T-helper 2 cell treated with Interferon-gamma antibody and Interleukin-4, amounts not matched to agents 100 ng/mL and 5 ng/mL, for 36 hours (primary cell): ENCODE results near the gene CCNE1. TPM values are rescaled to one million over a fixed set of nuclear protein-coding genes. Genes with fewer than 3 reads are reported as not detected.

Experiments
- intact Hi-C: fragments of 100-400 bp; cut with micrococcal nuclease; formaldehyde crosslinking; loops from one replicate; pipeline ENCODE4 v1.15.1; 2023
- total RNA-seq: library from RNA; stranded (reverse); gene quantifications from 2 replicates; pipeline ENCODE4 v1.2.3, GENCODE V29; 2022

CCNE1 gene
- total RNA-seq, 1 donor from 2014 or later, result 37.1 TPM

DNA sequence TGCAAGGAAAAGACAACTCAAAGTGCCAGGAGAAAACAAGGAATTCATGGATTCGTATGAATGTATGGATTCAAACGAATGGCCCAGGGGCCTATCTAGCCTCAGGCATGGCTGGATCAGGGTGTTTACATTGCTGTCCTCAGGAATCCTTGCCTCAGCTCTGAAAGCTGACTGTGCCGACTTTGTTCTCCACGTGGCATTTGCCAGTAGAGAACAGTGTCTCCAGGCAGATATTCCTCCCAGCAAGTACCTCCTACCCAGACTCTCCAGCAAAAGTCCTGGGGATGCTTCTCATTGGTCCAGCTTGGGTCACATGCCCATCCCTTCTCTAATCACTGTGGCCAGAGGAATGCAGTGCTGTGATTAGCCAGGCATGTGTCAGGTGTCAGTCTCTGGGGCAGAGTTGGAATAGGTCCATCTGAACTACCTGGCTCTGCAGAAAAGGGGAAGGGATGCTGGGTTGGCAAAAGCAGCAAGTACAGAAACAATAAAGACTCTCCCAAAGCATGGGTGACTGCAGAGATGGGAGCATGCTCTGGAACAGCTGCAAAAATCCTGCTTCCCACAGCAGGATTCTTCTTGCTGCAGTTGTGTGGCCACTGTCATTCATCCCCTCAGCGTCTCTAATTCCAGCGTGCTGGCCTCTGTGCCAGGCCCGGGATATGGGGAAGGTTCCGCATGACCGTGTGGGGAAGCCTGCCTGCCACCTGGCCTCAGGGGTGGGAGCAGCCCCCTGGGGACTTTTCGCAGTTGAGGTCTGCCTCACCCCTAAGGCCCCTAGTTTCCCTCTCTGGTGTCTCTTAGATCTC lies 30.0 kb downstream of the CCNE1 start:
- intact Hi-C loops, result loop anchor here (10.0 kb wide), 1 partner anchor 237 kb away; the partner anchor contains the start of gene POP4

DNA sequence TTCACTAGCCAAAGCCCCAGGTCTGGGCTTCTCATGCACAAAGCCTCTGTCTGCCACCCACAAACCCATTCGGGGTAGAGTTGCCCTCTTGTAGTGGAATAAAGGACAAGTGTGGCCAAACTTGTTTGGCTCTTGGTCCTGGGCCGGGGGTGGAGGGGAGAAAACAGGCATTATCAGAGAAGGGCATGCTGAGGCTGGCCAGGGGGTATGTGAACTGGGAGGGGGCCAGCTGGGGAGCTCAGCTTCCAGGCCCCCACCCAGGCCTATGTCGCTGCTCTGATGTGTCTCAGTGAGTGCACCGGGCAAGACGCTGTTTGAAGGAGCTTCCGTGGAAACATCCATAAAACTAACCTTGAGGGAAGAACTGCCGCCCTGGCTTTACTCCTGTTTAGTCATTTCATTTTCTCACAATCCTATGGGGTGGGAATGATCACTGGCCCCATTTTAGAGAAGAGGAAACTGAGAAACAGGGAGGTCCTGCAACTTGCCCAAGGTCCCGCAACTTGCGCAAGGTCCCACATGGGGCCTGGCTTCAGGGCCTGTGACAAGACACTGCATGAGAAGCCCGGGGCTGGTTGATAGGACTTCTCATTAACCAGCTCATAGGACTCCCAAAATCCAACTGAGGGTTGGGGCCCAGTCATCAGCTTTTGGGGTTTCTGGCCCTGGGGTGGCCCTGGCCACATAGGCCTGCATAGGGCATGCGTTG lies 30.8 kb downstream of the CCNE1 start:
- intact Hi-C loops, result loop anchor here (10.0 kb wide), 1 partner anchor 238 kb away; the partner anchor contains the start of gene POP4

DNA sequence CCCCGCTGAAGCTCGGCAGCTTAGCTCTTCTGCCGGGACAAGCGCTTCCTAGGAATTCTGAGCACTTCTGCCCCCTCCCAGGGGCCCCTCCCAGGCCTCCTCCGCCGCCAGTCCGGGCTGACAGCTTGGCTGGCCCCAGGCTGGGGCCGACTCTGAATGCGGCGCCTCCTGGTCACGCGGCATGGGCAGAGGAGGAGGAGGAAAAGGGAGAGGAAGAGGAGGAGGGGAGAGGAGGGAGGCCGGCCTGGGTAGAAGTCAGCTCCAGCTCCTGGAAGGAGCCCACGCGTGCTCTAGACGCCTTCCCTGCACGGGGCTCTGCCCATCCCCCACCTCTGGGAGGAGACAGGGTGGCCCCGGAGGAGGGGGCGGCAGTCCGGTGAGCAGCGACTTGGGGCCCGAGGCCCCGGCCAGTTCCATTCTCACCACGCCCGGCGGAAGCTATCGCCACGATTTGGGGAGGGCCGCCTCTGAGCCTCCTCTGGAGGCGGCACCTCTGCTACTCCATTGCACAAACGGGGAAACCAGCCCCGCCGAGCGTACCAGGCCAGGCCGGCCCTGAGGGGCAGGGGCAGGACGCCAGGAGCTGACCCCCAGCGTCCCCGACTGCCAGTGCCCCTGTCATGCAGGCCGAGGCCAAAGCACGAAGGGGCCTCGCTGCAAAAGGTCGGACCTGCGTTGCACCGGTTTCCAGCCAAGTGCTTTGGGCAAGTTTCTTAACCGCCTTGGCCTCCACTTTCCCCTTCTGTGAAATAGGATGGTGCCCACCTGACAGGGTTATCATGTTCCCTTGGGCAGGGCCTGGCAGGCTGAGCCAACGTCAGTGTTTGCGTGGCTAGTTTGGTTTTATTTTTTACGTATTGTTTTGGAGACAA lies 31.6 kb downstream of the CCNE1 start:
- intact Hi-C loops, result loop anchor here (1.0 to 10.0 kb wide), 5 partner anchors 13 to 239 kb away; partner anchors contain the start of genes CCNE1, POP4 and URI1

DNA sequence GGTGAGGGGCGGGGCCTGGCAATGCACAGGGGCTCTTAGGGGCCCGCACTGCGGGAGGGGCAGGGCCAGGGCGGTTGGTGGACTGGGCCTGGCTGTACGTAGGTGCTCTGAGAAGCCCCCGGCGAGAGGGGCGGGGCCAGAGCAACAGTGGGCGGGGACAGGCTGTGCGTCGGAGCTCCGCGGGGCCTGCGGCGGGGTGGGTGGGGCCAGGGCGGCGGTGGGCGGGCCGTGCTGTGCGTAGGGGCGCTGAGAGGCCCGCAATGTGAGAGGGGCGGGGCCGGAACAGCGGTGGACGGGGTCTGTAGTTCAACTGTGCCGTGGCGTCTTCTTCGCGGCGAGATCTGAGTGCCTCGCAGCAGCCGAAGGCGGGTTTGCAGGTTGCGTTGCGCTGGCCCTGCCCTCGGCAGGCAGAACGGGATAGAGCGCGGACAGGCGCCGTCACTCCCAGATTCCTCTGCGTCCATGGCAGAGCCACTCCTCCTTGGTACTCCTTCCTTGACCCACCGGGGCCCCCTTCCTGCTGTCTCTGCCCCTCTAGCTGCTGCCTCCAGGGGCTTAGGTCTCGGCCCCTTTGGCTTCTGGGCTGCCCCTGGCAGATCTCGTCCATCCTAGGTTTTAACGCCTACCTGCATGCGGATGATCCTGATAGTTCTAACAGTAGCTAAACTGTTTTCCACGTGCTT lies 33.2 kb downstream of the CCNE1 start:
- intact Hi-C loops, result loop anchor here (1.0 to 10.0 kb wide), 8 partner anchors 8 to 240 kb away; partner anchors contain the start of genes CCNE1, POP4 and URI1

DNA sequence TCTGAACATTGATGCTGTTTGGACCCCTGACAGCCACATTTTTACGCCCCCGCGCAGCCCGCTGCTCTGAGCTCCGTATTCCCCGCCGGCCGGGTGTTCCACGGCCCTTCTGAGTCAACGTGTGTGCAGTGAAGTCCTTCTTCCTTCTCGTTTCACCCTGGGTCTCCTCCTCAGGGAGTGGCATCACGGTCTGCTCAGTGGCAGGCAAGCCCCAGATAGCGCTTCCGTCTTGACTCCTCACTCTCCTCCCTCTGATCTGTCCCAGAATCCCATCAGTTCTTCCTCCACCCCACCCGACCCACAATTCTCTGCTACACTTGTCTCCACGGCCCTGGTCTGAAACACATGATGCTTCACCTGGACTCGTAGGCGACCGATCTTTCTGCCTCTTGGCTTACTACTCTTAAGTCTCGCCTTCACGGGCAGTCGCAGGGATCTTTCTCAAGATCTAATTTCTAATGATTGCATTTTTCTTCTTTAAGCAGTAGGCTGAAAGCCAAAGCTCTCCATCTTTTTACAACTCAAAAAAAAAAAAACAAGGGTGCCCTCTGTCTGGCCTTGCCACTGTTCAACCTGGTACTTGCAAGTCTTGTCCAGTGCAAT lies 33.9 kb downstream of the CCNE1 start:
- intact Hi-C loops, result loop anchor here (1.0 to 10.0 kb wide), 6 partner anchors 8 to 241 kb away; partner anchors contain the start of gene POP4

DNA sequence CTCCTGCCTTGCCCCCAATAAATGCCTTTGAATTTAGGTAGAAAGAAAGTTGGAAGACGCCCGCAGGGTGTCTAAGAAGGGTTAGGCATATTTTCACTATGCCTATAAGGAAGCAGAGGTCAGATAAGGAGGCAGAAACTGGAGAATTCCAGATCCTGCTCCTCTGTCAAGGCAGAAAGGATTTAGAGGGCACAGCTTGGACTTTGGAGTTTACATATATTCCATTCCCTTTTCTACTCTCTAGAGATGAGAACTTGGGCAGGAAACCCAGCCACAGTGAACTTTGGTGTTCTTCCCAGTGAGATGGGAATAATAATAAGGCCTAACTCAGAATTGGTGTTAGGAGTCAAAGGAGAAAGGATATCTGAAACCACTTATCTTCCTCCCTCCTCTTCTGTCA lies 37.4 kb downstream of the CCNE1 start:
- intact Hi-C loops, result loop anchor here (10.0 kb wide), 1 partner anchor 244 kb away; the partner anchor contains the start of gene POP4

DNA sequence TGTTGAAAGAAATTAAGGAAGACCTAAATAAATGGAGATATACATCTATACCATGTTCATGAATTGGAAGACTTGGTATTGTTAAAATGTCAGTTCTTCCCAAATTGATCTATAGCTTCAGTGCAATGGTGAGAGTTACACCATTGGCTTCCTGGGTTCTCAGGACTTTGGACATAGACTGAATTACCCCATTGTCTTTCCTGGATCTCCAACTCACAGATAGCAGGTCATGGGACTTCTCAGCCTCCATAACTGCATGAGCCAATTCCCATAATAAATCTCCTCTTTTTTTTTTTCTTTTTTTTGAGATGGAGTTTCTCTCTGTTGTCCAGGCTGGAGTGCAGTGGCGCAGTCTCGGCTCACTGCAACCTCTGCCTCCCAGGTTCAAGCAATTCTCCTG lies 38.7 kb downstream of the CCNE1 start:
- intact Hi-C loops, result no loop called here

DNA sequence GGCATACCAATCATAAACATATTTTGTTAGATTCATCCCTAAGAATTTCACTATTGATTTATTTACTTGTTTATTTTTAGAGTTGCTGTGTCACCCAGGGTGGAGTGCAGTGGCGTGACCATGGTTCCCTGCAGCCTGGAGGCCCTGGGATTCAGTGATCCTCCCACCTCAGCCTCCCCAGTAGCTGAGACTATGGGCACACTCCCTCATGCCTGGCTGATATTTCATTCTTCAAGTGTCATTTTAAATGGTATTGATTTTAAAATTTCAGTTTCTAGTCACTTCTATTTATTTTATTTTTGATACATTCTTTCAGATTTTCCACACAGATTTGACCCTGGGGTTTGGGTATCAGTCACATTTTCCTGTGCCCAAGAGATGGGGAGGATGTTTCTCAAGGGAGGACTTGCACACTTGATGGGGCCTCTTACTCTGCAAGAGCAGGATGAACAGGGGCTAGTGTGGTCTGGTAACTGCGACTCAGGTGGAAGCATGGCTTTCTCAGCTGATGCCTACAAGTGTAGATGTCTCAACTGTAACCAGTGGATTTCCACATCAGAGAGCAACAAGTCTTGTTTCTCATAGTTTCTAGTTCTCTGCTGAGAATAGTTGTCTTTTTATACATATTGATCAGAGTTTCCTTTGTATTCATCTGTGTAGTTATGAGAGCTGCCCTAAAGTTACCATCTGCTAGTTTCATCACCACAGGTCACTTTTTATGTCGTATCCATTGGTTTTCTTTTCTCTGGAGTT lies 40.2 kb downstream of the CCNE1 start:
- intact Hi-C loops, result no loop called here

GRCh38 chr19:29854033-29854432 lies 42.2 kb downstream of the CCNE1 start:
- intact Hi-C loops, result no loop called here

DNA sequence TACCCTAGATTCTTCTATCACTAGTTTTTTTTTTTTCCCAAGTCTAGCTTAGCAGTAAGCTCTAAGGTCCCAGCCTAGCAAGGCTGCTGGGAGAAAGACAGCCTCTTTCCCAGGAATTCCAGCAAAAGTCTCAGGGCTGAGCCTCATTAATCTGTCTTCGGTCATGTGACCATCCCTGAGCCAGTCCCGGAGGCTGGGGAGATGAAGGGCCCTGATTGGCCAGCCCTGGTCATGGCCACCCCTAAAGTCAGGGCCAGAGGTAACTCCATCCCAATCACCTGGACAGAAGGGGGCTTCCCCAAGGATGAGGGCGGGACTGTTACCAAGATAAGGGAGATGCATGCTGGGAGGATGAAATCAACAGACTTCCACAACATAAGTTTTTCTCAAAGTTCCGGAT lies 43.3 kb downstream of the CCNE1 start:
- intact Hi-C loops, result no loop called here

DNA sequence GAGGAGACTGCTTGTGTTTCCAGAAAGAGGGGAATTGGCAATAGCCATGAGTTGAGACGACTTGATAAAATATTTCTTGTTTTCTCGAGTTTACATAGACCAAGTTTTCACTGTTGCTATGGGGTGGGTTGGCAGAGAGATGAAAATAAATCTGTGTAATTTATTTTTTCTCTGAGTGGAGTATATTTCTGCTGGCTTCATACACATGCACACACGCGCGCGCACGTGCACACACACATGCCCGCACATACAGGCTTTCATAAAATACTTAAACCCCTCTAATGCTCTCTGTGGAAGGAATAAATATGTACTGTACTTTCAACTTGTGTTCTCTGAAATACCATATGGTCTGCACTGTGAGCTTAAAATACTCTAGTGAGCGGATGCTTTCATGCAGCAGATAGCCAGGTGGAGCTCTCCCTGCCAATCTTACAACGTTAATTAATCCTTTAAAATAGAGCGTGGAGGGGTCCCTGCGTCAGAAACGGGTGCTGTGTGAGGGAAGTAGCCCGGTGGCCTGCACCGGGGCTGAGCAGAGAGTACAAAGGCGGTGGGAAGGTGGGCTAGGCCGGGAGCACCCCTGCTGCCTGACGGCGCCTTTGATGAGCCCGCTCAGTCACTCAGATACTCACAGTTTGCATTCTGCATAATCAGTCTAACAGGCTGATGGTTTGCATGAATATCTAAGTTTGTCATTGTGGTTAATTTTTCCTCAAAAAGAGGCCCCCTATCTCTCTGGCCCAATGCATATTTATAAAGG lies 44.1 kb downstream of the CCNE1 start:
- intact Hi-C loops, result no loop called here

GRCh38 chr19:29858000-29858596 lies 46.3 kb downstream of the CCNE1 start:
- intact Hi-C loops, result no loop called here

- intact Hi-C loops, result no loop called here
Observed at GRCh38 chr19:29858621-29859020, 46.8 kb downstream of the CCNE1 start.

DNA sequence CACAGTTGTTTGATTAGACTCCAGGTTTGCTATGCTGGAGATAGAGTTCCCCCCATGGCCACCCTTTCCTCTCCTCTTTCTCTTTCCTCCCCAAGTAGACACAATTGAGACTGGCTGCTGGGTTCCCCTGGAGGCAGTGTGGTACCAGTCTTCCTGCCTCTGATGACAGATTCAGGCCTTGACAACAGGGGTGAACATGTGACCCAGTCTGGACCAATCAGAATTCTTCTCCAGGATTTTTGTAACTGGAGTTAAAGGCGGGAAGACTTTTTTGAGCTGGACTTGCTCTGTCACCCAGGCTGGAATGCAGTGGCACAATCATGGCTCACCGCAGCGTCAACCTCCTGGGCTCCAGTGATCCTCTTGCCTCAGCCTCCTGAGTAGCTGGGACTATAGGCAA lies 48.7 kb downstream of the CCNE1 start:
- intact Hi-C loops, result no loop called here

DNA sequence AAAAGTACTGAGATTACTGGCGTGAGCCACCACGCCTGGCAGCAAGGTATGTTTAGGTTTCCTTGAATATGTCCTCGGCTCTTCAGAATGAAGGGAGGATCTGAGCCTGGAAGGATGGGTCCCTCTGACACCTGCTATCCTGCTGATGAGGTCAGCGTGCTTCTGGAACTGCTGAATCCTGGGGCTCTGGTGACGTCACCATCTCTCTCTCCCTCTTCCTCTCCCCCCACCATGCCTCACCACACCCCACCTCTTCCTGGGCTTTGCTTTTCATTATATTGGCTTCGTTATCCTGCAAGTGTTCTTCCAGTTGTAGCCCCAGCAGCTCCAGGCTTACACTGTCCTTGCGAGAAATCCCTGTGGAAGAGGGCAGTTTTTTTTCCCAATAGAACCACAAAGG lies 49.8 kb downstream of the CCNE1 start:
- intact Hi-C loops, result no loop called here

DNA sequence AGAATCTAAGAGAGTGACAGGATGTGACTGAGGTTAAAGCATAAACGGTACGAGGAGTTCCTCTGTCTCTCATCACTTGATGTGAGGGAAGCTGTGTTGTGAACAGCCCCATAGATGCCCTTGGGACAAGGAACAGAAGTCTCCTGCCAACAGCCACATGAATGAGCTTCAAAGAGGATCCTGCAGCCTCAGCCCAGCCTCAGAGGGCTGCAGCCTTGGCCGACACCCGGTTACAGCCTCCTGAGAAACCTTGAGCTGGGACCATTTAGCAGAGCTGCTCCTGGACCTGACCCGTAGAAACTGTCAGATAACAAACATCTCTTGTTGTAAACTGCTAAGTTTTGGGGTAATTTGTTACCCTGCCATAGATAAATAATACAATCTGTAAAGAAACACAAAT lies 54.2 kb downstream of the CCNE1 start:
- intact Hi-C loops, result no loop called here

GRCh38 chr19:29867984-29868383 lies 56.2 kb downstream of the CCNE1 start:
- intact Hi-C loops, result no loop called here

- intact Hi-C loops, result no loop called here
Observed at GRCh38 chr19:29871143-29871542, 59.4 kb downstream of the CCNE1 start.
